HG03025 (cell line): ENCODE data around the gene ABCG1.
A peak's percentile ranks its signal among the peaks of the same experiment; 100 is the strongest.

Experiments
- ATAC-seq: cut with Tn5 transposase; IDR thresholded peaks from one replicate; pipeline ENCODE4 v1.9.1; 2021; ENCODE audit warnings: mild to moderate bottlenecking, moderate library complexity; ENCODE audit not compliant: unreplicated experiment, low FRiP score

The ABCG1 gene

GRCh38 chr21:42230178-42230577, 11.2 kb downstream of the ABCG1 start:
- ATAC-seq = no peak

- ATAC-seq = no peak
These were observed 11.7 kb downstream of the ABCG1 start for GRCh38 chr21:42230636-42231035.

GRCh38 chr21:42231756-42232155, 12.8 kb downstream of the ABCG1 start:
- ATAC-seq = no peak

GRCh38 chr21:42232176-42232825, 13.4 kb downstream of the ABCG1 start:
- ATAC-seq = no peak

- peak; percentile 44 for ATAC-seq
These were observed 14.4 kb downstream of the ABCG1 start for GRCh38 chr21:42233067-42233961.

- ATAC-seq = no peak
These were observed 15.1 kb downstream of the ABCG1 start for GRCh38 chr21:42234041-42234440.

GRCh38 chr21:42234464-42235241, 15.7 kb downstream of the ABCG1 start:
- no peak for ATAC-seq

- no peak for ATAC-seq
These were observed 16.7 kb downstream of the ABCG1 start for GRCh38 chr21:42235593-42235992.

- no peak for ATAC-seq
These were observed 17.1 kb downstream of the ABCG1 start for GRCh38 chr21:42236014-42236413.

- no peak for ATAC-seq
These were observed 17.8 kb downstream of the ABCG1 start for GRCh38 chr21:42236693-42237092.

- no peak for ATAC-seq
These were observed 18.2 kb downstream of the ABCG1 start for GRCh38 chr21:42237161-42237560.

- no peak for ATAC-seq
These were observed 18.6 kb downstream of the ABCG1 start for GRCh38 chr21:42237577-42237976.

GRCh38 chr21:42238185-42238934, 19.4 kb downstream of the ABCG1 start:
- ATAC-seq = no peak

GRCh38 chr21:42239556-42239955, 20.6 kb downstream of the ABCG1 start:
- ATAC-seq = no peak

- no peak for ATAC-seq
These were observed 21.0 kb downstream of the ABCG1 start for GRCh38 chr21:42239973-42240372.

- no peak for ATAC-seq
These were observed 23.7 kb downstream of the ABCG1 start for GRCh38 chr21:42242611-42243010.

- no peak for ATAC-seq
These were observed 24.1 kb downstream of the ABCG1 start for GRCh38 chr21:42243026-42243425.

GRCh38 chr21:42245331-42246193, 26.6 kb downstream of the ABCG1 start:
- no peak for ATAC-seq

- no peak for ATAC-seq
These were observed 28.8 kb downstream of the ABCG1 start for GRCh38 chr21:42247716-42248115.
